Keratinocyte (primary cell): ENCODE data around the gene USP28.

ENCODE experiments used
- EZH2 ChIP-seq: IDR thresholded peaks from one replicate; pipeline ENCODE4 v1.6.1; 2012; ENCODE audit warnings: inconsistent platforms, mild to moderate bottlenecking, low read length, moderate library complexity
- TF ChIP-seq, protein P1 (sequence below), 3 experiments: IDR thresholded peaks in 1 of 3; conservative IDR thresholded peaks in 1 of 3; optimal IDR thresholded peaks in 1 of 3; 2 replicates in 2 of 3; 3 replicates in 1 of 3; pipeline versions ENCODE3 to v1.5.1; 2011; ENCODE audit warnings: low read length in 3 of 3, mild to moderate bottlenecking in 3 of 3, moderate library complexity in 2 of 3, control low read depth in 1 of 3, inconsistent platforms in 1 of 3; ENCODE audit not compliant: insufficient read depth in 2 of 3; ENCODE audit errors: extremely low read depth in 1 of 3

DNA sequence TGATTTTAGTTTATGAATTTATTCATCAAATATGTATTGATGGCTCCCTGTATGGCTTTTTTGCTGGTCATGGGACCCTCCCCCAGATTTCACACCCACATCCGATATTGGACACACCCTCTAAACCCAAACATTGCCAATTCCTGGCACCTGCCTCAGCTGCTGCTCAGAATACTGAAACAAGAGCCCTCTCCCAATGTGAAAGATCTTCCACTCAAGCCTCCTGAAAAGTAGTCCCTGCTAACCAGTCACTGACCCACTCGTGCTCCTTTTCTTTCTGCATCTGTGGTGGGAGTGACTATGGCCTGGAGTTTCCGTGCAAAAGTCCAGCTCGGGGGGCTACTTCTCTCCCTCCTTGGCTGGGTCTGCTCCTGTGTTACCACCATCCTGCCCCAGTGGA, 95.9 kb downstream of the USP28 start, which contains the start of gene CLDN25:
- TF ChIP-seq, protein P1, sequence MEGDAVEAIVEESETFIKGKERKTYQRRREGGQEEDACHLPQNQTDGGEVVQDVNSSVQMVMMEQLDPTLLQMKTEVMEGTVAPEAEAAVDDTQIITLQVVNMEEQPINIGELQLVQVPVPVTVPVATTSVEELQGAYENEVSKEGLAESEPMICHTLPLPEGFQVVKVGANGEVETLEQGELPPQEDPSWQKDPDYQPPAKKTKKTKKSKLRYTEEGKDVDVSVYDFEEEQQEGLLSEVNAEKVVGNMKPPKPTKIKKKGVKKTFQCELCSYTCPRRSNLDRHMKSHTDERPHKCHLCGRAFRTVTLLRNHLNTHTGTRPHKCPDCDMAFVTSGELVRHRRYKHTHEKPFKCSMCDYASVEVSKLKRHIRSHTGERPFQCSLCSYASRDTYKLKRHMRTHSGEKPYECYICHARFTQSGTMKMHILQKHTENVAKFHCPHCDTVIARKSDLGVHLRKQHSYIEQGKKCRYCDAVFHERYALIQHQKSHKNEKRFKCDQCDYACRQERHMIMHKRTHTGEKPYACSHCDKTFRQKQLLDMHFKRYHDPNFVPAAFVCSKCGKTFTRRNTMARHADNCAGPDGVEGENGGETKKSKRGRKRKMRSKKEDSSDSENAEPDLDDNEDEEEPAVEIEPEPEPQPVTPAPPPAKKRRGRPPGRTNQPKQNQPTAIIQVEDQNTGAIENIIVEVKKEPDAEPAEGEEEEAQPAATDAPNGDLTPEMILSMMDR (optimal IDR thresholded peaks at IDR 0.05 in 1 of 3, IDR thresholded peaks at IDR 0.05 in 1 of 3, conservative IDR thresholded peaks at IDR 0.05 in 1 of 3; ENCODE audit: extremely low read depth in 1 of 3, insufficient read depth in 2 of 3, low read length in 3 of 3): no peak
- no peak for TF ChIP-seq EZH2
